GM13976 (cell line): ENCODE results near the gene CLSTN2.

Experiments
- DNase-seq: peaks from one replicate; pipeline ENCODE4 v3.0.0; 2012; ENCODE audit warnings: low spot score
- CTCF ChIP-seq: IDR thresholded peaks from 2 replicates; pipeline ENCODE4 v1.5.1; 2012; ENCODE audit warnings: borderline replicate concordance, mild to moderate bottlenecking; ENCODE audit not compliant: insufficient read depth; ENCODE audit errors: extremely low read depth, missing control alignments, control extremely low read depth
- in situ Hi-C: fragments of 300-500 bp; cut with MboI; formaldehyde crosslinking; loops from one replicate; pipeline ENCODE4 v1.12.0; 2022; ENCODE audit warnings: low sequenced_read_pairs, mixed read lengths, inconsistent platforms; ENCODE audit not compliant: unreplicated experiment

Gene CLSTN2

GRCh38 chr3:140145528-140145927, 210.5 kb downstream of the CLSTN2 start:
- TF ChIP-seq CTCF, result no peak
- in situ Hi-C loops, result loop anchor here (25.0 kb wide), 1 partner anchor 592 kb away; no protein-coding TSS in a partner anchor
- DNase-seq, result no peak

GRCh38 chr3:140146668-140147067, 211.7 kb downstream of the CLSTN2 start:
- in situ Hi-C loops, result loop anchor here (25.0 kb wide), 1 partner anchor 591 kb away; no protein-coding TSS in a partner anchor
- DNase-seq, result no peak
- TF ChIP-seq CTCF, result no peak

- DNase-seq, result no peak
- in situ Hi-C loops, result loop anchor here (25.0 kb wide), 1 partner anchor 589 kb away; no protein-coding TSS in a partner anchor
- TF ChIP-seq CTCF, result no peak
Measured at GRCh38 chr3:140147965-140148490, 213.0 kb downstream of the CLSTN2 start.

- no peak for TF ChIP-seq CTCF
- DNase-seq, result no peak
- in situ Hi-C loops, result loop anchor here (25.0 kb wide), 1 partner anchor 588 kb away; no protein-coding TSS in a partner anchor
Measured at GRCh38 chr3:140148824-140149390, 213.9 kb downstream of the CLSTN2 start.

- in situ Hi-C loops, result no loop called here
- TF ChIP-seq CTCF, result no peak
- no peak for DNase-seq
Measured at GRCh38 chr3:140151321-140151720, 216.3 kb downstream of the CLSTN2 start.

- no peak for DNase-seq
- in situ Hi-C loops, result no loop called here
- no peak for TF ChIP-seq CTCF
Measured at GRCh38 chr3:140152851-140153639, 218.1 kb downstream of the CLSTN2 start.
